ENCODE results near the gene NDUFS2.
"Not testable (repeated sequence)": the region's sequence is repeated elsewhere in the genome, so short reads cannot be mapped to it uniquely, and the experiment has no call there.

GRCh38 chr1:161257109-161257508, 54.9 kb downstream of the NDUFS2 start:
- not testable (repeated sequence) for TF ChIP-seq CTCF, POLR2A (IDR thresholded peaks at IDR 0.05)
